HG02981 (cell line): ENCODE results near the gene TMC1.
"Not testable (repeated sequence)": the region's sequence is repeated elsewhere in the genome, so short reads cannot be mapped to it uniquely, and the experiment has no call there.

Experiments used
- ATAC-seq: cut with Tn5 transposase; IDR thresholded peaks from one replicate; pipeline ENCODE4 v1.9.1; 2021; ENCODE audit warnings: mild to moderate bottlenecking, moderate library complexity; ENCODE audit not compliant: unreplicated experiment

TMC1 gene

DNA sequence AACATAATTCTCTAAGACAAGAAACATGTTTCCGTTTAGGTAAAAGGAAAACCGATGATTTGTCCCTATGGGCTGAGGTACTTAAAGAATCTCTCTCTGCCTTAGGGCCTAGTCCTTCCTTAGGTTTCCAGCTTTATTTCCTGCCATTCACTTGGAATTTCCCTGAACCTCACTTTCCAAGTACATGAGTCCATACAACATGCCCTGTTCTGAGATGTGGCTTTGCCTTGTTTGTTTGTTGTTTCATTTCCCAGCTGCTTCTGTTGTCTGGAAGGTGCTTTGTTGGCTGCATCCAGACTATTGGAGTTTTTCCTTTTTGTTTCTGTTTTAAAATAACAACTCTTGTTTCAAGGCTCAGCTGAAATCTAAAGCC lies 336.2 kb downstream of the TMC1 start:
- ATAC-seq, result no peak

DNA sequence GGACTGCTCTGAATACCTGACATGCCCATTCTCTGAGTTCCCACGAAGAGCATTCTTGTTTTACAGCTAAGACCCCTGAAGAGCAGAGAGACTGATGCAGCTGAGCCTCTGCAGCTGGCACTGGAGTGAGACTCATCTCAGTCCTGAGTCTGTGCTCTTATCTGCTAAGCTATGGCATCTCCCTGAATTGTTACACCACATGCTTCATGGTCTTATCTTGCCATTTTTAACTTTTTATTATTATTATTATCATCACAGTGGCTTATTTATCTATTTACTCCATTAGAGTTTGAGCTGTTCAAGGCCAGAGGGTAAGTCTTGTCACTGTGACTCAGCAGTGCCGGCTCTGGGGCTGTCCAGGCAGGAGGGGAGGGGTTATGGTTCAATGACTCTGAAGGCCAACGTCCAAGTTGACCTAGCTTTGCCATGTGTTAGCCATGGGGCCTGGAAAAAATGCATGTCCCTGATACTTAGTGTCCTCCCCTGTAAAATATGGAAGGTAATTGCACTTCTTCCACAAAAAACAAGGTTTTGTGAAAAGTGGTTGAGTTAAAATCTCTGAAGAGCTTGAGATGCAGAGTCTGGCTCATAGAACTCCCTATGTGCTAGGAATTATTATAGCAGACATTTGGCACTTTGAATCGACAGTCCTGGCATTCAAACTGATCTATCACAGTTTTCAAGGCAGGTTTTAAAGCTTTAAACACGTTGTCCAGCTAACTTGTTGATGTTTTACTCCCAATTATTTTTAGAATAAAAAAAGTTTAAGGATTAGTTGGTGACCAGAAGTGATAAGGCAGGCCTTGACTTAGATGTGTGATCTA lies 336.9 kb downstream of the TMC1 start:
- no peak for ATAC-seq

DNA sequence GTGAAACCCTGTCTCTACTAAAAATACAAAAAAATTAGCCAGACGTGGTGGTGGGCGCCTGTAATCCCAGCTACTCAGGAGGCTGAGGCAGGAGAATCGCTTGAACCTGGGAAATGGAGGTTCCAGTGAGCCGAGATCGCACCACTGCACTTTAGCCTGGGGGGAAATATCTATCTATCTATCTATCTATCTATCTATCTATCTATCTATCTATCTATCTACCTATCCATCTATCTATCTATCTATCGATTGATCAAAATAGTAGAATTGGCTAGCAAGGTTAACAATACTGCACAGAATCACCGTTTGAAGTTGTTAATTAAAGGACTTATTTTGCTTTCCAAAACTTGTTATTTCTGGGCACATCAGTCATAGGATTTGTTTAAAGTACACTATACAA lies 341.4 kb downstream of the TMC1 start:
- not testable (repeated sequence) for ATAC-seq

DNA sequence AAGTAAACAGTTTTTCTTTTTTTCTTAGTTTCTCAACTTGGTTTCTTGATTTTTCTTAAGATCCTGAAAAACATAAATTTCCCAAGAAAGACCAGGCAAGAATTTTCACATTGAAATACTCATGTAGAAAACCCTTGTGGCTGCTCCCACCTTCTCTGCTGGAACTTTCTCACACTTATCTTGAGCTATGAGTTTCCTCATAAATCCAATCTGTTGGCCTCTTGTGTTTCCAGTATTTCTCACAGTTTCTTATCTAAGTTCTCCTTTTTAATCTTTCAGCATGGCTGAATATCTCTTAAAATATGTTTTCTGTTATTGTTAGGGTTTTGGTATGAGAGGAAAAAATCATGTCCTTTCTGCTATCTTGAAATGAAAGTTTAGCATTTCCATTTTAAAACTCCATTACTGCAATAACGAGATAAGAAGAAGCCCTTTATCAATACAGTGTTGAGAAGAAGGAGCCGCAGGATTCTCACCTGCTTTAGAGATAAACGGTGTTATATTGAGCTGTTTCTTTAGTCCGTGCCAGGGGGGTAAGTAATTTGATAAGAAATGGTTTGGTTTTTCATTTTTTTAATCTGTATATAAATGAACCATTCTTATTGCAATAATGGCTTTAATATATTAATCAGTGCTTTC lies 342.2 kb downstream of the TMC1 start:
- no peak for ATAC-seq

DNA sequence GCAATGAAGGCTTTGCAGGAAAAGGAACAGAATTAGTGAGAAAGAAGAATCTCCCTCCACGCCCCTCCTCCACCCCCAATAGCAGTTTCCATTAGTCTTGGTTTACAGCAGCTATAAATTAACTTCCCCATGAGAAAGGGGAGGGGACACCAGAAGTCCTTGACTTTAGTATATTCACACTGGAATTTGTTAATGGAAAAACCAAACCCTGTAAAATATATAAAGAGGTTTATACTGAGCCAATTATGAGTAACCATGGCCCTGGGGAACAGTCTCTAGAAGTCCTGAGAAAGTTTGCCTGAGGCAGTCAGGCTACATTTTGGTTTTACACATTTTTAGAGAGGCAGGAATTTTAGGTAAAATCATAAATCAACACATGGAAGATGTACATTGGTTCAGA lies 342.9 kb downstream of the TMC1 start:
- no peak for ATAC-seq

DNA sequence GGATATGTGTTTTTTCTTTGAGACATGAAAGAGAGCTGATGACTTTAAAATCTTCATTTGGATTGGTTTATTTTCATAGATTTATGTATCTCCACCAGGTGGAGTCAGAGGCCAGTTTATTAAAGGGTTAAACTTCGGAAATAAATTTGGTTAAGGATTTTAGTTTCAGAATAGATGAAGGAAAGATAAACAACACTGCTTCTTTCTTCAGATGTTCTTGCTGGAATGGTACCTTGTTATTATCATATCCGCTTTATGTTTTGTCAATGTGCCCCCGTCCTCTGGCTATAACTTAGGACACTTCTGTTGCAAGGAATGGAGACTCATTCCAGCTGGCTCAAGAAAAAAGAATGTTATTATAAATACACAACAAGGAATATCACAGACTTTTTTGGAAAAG lies 350.3 kb downstream of the TMC1 start:
- no peak for ATAC-seq

DNA sequence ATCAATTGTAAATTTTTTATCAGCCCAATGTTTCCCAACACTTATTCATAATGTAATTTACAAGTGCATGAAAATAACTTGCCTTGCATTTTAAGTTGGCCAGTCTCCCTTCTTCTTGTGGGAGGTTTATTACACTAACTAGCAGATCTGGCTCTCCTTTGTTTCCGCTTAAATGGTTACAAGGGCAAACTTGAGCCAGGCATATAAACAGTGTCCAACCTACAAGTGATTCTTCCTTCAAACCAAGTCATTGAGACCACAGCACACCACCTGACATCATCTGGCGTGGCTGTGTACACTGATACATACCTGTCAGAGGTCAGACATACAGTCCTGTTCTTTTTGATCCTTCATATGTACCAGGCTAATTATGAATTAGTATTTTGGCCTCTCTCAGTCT lies 351.3 kb downstream of the TMC1 start:
- no peak for ATAC-seq

DNA sequence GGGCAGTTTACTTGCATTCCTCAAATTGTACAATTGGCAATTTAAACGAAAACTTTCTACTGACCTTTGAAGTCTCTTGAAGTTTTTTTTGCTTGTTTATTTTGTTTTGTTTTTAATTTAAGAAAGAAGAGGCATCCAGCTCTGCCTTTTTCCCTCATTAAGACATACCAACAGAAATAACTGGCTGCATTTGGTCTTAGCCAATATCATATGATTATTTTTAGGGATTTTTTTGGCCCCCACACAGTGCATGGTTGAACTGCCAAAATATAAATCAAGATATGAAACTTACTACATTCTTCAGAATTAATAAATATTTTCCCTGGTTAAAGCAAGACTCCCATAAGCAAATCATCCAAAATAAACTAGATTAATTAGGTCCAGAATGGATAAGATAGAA lies 352.0 kb downstream of the TMC1 start:
- no peak for ATAC-seq

DNA sequence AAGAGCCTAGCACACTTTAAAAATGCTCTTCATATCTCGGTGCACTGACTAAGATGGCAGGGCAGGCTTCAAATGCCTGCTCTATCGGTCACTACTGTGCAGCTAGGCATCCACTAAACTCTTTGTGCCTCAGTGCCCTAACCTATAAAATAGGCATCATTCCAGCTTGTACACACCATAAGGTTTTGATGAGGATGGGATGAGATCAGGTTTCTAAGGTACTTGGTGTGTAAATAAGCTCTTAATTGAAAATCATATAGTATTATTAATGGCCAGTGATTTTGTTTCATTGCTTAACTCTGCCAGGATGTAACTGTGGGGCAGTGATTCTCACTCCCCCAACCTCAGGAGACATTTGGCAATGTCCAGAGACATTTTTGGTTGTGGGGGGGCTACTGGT lies 352.9 kb downstream of the TMC1 start:
- no peak for ATAC-seq

DNA sequence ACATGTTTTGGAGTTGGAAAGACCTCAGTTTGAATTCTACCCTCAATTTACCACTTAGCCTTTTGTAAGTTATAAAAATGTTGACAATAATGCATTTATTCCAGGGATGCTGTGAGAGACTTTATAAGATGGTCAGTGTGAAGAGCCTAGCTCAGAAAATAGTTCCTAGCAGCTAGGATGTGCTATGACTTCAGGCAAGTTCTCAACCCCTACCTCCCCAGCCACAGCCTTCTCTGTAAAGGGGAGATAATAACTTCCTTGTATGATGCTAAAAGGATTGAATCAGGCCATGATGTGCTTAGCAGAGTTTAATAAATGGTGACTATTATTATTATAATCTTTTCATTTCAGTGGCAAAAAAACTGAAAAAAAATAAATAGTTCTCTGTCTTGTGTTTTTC lies 353.8 kb downstream of the TMC1 start:
- ATAC-seq, result no peak

DNA sequence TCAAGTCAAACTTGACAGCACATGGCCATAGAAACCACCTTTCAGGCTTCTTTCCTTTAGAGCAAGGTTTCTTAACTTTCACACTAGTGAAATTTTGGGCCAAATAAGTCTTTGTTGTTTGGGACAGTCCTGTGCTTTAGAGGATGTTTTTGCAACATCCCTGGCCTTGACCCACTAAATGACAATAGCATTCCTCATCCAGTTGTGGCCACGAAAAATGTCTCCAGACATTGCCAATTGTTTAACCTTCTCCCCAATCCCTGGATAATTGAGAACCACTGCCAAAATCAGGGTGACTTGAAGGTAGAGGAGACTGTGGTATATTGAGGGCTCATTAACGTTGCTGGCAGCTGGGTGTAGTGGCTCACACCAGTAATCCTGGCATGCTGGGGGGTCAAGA lies 359.4 kb downstream of the TMC1 start:
- ATAC-seq, result no peak

DNA sequence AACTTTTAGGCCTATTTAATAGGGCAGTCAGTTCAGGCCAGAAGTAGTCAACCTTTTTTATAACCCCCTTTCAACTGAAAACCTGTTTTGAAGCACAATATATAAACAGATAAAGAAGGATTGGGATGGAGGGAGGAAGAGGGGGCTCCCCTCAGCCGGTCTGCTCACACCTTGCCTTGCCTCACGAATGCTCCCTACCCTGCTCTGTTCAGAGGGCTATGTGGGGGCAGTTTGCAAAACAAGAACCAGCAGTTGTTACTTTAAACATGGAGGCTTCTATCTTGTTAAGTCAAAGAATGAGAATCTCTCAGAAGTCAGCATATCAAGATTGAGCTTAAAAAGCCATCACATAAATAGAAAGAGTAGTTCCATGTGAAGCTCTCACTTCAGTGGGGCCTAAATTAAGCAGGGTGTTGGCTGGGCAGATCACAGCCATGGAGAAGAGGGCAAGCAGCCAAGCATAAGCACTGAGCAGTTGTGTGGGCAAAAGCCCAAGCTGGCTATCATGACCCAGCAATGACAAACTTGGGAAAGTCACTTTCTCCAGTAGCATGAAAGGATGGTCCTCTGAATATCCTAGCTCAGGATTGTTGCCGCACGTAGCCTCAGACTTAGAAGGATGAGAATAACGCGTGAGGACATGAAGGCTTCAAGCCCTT lies 360.8 kb downstream of the TMC1 start:
- no peak for ATAC-seq

DNA sequence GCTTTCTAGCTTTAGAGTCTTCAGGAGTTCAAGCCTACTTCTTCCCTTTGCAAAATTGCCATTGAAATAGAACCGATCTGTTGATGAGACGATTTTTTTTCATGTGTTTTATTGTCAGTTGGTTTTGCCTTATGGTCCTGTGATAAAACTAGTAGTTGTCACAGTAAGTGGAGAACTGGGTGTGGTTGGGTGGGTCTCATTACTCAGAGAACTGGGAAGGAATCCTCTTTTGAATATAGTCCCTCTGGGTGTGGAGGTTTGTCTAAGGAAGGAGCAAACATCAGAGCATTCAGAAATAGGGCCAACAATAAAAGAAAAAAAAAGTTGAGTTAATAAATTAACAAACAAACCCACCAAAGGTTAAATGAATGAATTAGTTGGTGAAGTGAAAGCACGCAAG lies 362.5 kb downstream of the TMC1 start:
- ATAC-seq, result no peak

DNA sequence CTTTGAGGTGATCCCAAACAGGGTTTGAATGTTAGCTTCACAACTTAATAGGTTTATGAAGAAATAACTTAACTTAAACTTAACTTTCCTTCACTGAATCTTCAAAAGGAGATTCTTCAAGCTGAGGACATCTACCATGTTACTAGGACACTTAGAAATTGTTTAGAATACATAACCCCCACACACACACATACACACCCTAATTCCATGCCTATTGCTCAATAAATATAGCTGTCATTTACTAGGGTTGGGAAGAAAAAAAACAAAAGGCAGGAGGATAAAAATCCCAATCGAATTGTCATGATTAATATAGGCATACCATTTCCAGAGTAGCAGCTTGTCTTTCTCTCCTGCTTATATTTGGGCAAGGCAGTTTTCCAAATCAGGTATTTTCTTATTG lies 363.1 kb downstream of the TMC1 start:
- no peak for ATAC-seq
